Lower lobe of right lung (tissue), 2 donors: ENCODE data around the gene KLF13. TPM values are rescaled to one million over a fixed set of nuclear protein-coding genes. Genes with fewer than 3 reads are reported as not detected.

Experiments used
- ATAC-seq, 2 donors: fragments of 200-7000 bp; cut with Tn5 transposase; one replicate each; pipeline ENCODE4 v1.9.1; 2020 to 2022; ENCODE audit warnings: mild to moderate bottlenecking in 2 of 2, moderate library complexity in 2 of 2
- DNase-seq: peaks from one replicate; pipeline ENCODE4 v3.0.0-alpha.2; 2020
- H3K27ac ChIP-seq: fragments of 200-600 bp; one replicate; pipeline ENCODE4 v1.8.0; 2022
- H3K27me3 ChIP-seq: fragments of 200-600 bp; one replicate; pipeline ENCODE4 v1.8.0; 2022; ENCODE audit warnings: low read depth
- H3K36me3 ChIP-seq: fragments of 200-600 bp; one replicate; pipeline ENCODE4 v1.8.0; 2022; ENCODE audit warnings: mild to moderate bottlenecking
- H3K4me1 ChIP-seq: fragments of 200-600 bp; one replicate; pipeline ENCODE4 v1.8.0; 2022
- H3K4me3 ChIP-seq: fragments of 200-600 bp; one replicate; pipeline ENCODE4 v1.8.0; 2022; ENCODE audit warnings: mild to moderate bottlenecking
- H3K9me3 ChIP-seq: fragments of 200-600 bp; one replicate; pipeline ENCODE4 v1.8.0; 2022
- intact Hi-C: fragments of 100-400 bp; cut with DNase I; formaldehyde crosslinking; loops from one replicate; pipeline ENCODE4 v1.11.0; 2022
- total RNA-seq: library from RNA; stranded (reverse); fragmentation: NEBNext Ultra II Directional; extraction: Animal tissue kit (Norgen Biotek cat#: 25700); gene quantifications from one replicate; pipeline ENCODE4 v1.2.1, GENCODE V29; 2021
- TF ChIP-seq, protein P1 (sequence below): fragments of 200-600 bp; IDR thresholded peaks from one replicate; pipeline ENCODE4 v1.8.0; 2022; ENCODE audit warnings: antibody characterized with exemption, mild to moderate bottlenecking
- donor health status: DM: no; HTN: yes; CAD: no; lungs with severe emphysema.

Gene KLF13
- total RNA-seq, 1 donor from 2014 or later, result 178 TPM

DNA sequence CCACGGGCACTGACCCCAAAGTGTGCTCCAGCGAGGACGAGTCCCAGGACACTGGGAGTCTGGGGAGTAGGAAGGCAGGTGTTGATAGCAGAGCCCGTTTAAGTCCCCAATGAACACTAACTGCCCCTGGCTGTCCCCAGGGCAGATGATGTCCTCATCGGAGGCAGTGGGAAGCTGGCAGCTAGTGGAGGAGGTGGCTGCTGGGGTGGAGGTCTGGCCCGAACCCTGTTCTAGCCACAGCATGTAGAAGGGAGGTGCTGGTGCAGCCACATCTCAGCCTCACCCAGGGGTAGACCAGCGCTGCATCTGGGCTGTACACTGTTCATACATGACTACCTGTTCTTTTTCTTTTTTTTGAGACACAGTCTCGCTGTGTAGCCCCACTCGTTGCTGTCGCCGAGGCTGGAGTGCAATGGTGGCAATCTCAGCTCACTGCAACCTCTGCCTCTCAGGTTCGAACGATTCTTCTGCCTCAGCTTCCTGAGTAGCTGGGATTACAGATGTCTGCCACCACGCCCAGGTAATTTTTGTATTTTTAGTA, 51.8 kb downstream of the KLF13 start:
- peaks cover 38% of the 10 kb centered on the region for H3K4me1 ChIP-seq
- no peak overlapping the region for H3K27ac ChIP-seq
- peaks cover 75% of the 10 kb centered on the region for H3K36me3 ChIP-seq
- intact Hi-C loops, result no loop called here
- no peak for DNase-seq
- no peaks in the 10 kb centered on the region for H3K9me3 ChIP-seq
- H3K4me3 ChIP-seq, result no peak overlapping the region
- ATAC-seq, result no peak
- H3K27me3 ChIP-seq, result no peaks in the 10 kb centered on the region
- TF ChIP-seq, protein P1, sequence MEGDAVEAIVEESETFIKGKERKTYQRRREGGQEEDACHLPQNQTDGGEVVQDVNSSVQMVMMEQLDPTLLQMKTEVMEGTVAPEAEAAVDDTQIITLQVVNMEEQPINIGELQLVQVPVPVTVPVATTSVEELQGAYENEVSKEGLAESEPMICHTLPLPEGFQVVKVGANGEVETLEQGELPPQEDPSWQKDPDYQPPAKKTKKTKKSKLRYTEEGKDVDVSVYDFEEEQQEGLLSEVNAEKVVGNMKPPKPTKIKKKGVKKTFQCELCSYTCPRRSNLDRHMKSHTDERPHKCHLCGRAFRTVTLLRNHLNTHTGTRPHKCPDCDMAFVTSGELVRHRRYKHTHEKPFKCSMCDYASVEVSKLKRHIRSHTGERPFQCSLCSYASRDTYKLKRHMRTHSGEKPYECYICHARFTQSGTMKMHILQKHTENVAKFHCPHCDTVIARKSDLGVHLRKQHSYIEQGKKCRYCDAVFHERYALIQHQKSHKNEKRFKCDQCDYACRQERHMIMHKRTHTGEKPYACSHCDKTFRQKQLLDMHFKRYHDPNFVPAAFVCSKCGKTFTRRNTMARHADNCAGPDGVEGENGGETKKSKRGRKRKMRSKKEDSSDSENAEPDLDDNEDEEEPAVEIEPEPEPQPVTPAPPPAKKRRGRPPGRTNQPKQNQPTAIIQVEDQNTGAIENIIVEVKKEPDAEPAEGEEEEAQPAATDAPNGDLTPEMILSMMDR, result no peak

- Histone ChIP-seq H3K36me3 (peaks cover 69% of the 10 kb centered on the region), H3K4me1 (peaks cover 32% of the 10 kb centered on the region), H3K27me3 (no peaks in the 10 kb centered on the region), H3K4me3 (no peak overlapping the region), H3K27ac (no peak overlapping the region), H3K9me3 (no peaks in the 10 kb centered on the region)
- ATAC-seq (no peak), DNase-seq (no peak)
- intact Hi-C loops, result no loop called here
- TF ChIP-seq, protein P1, result no peak
Observed at GRCh38 chr15:31379042-31379441, 52.4 kb downstream of the KLF13 start.

GRCh38 chr15:31379577-31379976, 52.9 kb downstream of the KLF13 start:
- peak overlapping the region; percentile 16 for H3K27ac ChIP-seq
- ATAC-seq (no peak), DNase-seq (no peak)
- intact Hi-C loops, result no loop called here
- H3K36me3 ChIP-seq, result peaks cover 65% of the 10 kb centered on the region
- no peaks in the 10 kb centered on the region for H3K9me3 ChIP-seq
- no peak overlapping the region for H3K4me3 ChIP-seq
- TF ChIP-seq, protein P1, result no peak
- peaks cover 27% of the 10 kb centered on the region for H3K4me1 ChIP-seq
- H3K27me3 ChIP-seq, result no peaks in the 10 kb centered on the region

DNA sequence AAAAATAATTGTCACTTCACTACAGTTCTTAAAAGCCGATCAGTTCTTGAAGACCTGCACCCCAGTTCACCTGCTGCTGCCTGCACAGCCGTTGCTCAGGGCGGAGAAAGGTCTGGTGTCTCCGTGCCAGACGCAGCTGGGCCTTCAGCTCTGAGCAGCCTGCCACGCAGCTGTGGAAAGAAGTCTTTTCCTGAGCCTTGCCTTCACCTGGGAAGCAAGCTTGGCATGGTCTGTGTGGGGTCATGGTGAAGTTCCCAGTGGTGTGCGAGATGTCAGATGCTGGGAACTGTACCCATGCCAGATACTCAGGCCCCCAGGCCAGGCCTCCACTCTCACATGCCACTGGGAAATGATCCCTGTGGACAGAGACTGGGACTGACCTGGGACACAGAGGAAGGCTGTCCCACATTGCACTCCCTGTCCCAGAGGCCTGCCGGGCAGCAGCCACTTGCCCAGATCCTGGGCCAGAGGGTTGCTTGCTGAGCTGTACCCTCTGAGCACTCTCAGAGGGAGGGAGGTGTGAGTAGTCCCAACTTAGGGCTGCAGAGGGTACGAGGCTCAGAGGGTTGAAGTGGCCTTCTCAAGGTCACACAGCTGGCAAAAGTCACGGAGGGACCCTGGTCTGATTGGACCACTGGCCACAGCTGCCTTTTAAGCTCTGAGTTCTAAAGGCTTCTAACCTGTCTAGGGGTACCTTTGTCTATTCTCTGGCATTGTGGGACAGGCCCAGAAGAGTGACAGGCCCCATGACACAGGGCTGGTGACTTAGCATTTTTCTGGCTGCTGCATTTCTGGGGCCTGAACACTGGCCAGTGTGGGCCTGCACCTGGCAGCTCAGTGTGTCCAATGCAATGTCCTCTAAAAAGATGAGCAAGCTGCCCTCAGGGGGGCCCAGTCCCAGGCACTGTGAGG, 55.4 kb downstream of the KLF13 start:
- no peak overlapping the region for H3K4me3 ChIP-seq
- ATAC-seq, result peak in 1 of 2 donors; percentile 21
- peaks cover 46% of the 10 kb centered on the region for H3K36me3 ChIP-seq
- no peaks in the 10 kb centered on the region for H3K27me3 ChIP-seq
- TF ChIP-seq, protein P1, result no peak
- peaks cover 12% of the 10 kb centered on the region for H3K4me1 ChIP-seq
- DNase-seq, result no peak
- H3K9me3 ChIP-seq, result no peaks in the 10 kb centered on the region
- peak overlapping the region; percentile 3 for H3K27ac ChIP-seq
- intact Hi-C loops, result no loop called here

- Histone ChIP-seq H3K27ac (no peak overlapping the region), H3K27me3 (no peaks in the 10 kb centered on the region), H3K36me3 (peaks cover 43% of the 10 kb centered on the region), H3K4me3 (no peak overlapping the region), H3K9me3 (no peaks in the 10 kb centered on the region), H3K4me1 (peaks cover 11% of the 10 kb centered on the region)
- TF ChIP-seq, protein P1, result no peak
- DNase-seq (no peak), ATAC-seq (peak in 1 of 2 donors; percentile 16)
- intact Hi-C loops, result no loop called here
Observed at GRCh38 chr15:31382713-31383045, 56.0 kb downstream of the KLF13 start.
